Measurements from ENCODE around the gene IL17RE. TPM values are rescaled to one million over a fixed set of nuclear protein-coding genes. Genes with fewer than 3 reads are reported as not detected.

Gene IL17RE
- total and polyA plus RNA-seq, 9 of the 15 experiments (the other 6 are each of a cell fraction or from before 2014, with no cell fraction given), result 0.32 to 1.9 (median 0.51) TPM; not detected in 4

DNA sequence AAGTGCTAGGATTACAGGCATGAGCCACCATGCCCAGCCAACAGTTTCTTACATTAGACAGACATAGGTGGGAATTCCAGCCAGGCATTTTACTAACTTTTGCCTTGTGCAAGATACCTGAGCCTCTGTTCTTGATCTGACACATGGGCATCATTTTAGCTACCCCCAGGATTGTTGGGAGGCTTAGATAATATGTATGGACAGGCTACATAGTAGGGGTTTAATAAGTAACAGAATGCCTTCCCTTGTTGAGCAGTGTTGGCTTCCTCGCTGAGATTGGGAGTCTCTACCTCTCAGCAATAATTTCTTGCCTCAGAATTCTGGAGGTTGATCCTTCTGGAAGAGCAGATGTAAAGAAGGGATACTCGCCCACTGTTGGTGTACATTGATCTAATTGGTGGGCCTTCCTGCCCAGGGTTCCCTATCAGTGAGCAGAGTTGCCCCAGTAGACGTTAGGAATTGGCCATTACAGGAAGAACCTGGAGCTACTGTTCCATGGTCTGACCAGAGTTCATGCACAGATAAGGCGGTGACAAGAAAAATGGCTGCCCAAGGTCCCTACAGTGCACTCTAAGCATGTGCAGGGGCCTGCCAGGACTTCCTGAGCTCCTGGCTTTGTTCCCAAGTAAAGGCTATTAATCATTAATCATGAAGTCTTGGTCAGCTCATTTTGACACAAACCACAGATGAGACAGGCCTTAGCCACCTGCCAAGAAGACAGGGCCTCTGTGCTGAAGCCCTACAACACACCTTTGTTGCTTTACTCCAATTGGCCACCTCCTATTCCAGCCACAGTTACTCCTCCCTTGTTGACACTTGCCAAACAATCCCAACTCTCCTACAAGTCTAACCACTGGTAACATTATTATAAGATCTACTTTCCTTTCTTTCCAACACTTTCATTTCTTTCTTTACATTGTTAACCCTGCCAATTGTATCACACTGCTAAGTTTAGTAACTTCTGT, 5.0 kb upstream of the IL17RE start (continued):
- 0 out of 4 replicates have a peak, but pooled peaks of 1 of the 2 experiments have one; percentile 60 for TF ChIP-seq SRF (CRISPR knock-in tag; IDR thresholded peaks at IDR 0.05)
- no peak for TF ChIP-seq IFI16 (CRISPR knock-in tag; IDR thresholded peaks at IDR 0.05)
- no peak for TF ChIP-seq ZC3H4 (CRISPR knock-in tag; IDR thresholded peaks at IDR 0.05; ENCODE audit: borderline replicate concordance)
- TF ChIP-seq TFAP4 (CRISPR knock-in tag; IDR thresholded peaks at IDR 0.05; ENCODE audit: borderline replicate concordance), result no peak
- peak; percentile 61; the same call in 1 of the 2 replicates for TF ChIP-seq PTRF (tag; IDR thresholded peaks at IDR 0.05)
- TF ChIP-seq BHLHE40 (IDR thresholded peaks at IDR 0.05; ENCODE audit: low read length), result peak; percentile 72
- no peak for TF ChIP-seq CSDE1 (IDR thresholded peaks at IDR 0.05)
- peak; percentile 73 for TF ChIP-seq ZNF766 (CRISPR knock-in tag; conservative IDR thresholded peaks at IDR 0.05)
- peak; percentile 67 for TF ChIP-seq EHMT2 (IDR thresholded peaks at IDR 0.05)
- TF ChIP-seq ZNF384 (IDR thresholded peaks at IDR 0.05; ENCODE audit: low read depth, low read length), result no peak
- TF ChIP-seq EP300 (IDR thresholded peaks at IDR 0.05; ENCODE audit: low read length), result peak; percentile 42; the same call in 1 of the 2 replicates
- 0 out of 2 replicates have a peak, but pooled peaks have one; percentile 39 for TF ChIP-seq FOXP1 (CRISPR knock-in tag; IDR thresholded peaks at IDR 0.05)
- no peak for TF ChIP-seq ATF1 (CRISPR knock-in tag; IDR thresholded peaks at IDR 0.05)
- TF ChIP-seq ATF1 (tag; IDR thresholded peaks at IDR 0.05), result peak; percentile 68
- TF ChIP-seq, protein P1, sequence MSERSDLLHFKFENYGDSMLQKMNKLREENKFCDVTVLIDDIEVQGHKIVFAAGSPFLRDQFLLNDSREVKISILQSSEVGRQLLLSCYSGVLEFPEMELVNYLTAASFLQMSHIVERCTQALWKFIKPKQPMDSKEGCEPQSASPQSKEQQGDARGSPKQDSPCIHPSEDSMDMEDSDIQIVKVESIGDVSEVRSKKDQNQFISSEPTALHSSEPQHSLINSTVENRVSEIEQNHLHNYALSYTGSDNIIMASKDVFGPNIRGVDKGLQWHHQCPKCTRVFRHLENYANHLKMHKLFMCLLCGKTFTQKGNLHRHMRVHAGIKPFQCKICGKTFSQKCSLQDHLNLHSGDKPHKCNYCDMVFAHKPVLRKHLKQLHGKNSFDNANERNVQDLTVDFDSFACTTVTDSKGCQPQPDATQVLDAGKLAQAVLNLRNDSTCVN (CRISPR knock-in tag; IDR thresholded peaks at IDR 0.05), result no peak
- TF ChIP-seq, protein P2, sequence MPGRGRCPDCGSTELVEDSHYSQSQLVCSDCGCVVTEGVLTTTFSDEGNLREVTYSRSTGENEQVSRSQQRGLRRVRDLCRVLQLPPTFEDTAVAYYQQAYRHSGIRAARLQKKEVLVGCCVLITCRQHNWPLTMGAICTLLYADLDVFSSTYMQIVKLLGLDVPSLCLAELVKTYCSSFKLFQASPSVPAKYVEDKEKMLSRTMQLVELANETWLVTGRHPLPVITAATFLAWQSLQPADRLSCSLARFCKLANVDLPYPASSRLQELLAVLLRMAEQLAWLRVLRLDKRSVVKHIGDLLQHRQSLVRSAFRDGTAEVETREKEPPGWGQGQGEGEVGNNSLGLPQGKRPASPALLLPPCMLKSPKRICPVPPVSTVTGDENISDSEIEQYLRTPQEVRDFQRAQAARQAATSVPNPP (IDR thresholded peaks at IDR 0.05; ENCODE audit: borderline replicate concordance, insufficient read depth, insufficient read length), result no peak
- TF ChIP-seq MAZ (CRISPR knock-in tag; conservative IDR thresholded peaks at IDR 0.05 in 1 of 2, IDR thresholded peaks at IDR 0.05 in 1 of 2), result peak in 1 of 2 experiments; percentile 62; a peak in 2 of 4 replicates
- TF ChIP-seq HDAC8 (tag; IDR thresholded peaks at IDR 0.05), result peak; percentile 69; the same call in 1 of the 2 replicates
- TF ChIP-seq ZNF232 (CRISPR knock-in tag; IDR thresholded peaks at IDR 0.05), result no peak
- TF ChIP-seq ZBTB17 (CRISPR knock-in tag; IDR thresholded peaks at IDR 0.05), result peak; percentile 52; the same call in 1 of the 2 replicates
- TF ChIP-seq NCOA1 (IDR thresholded peaks at IDR 0.05; ENCODE audit: low read depth), result no peak
- TF ChIP-seq ARID2 (IDR thresholded peaks at IDR 0.05), result 0 out of 2 replicates have a peak, but pooled peaks have one; percentile 21
- no peak for TF ChIP-seq E2F3 (CRISPR knock-in tag; IDR thresholded peaks at IDR 0.05)
- no peak for TF ChIP-seq U2AF2 (optimal IDR thresholded peaks at IDR 0.05; ENCODE audit: low read depth, low read length)

All from K562 (cell line).